CD8-positive, alpha-beta memory T cell (primary cell): Measurements from ENCODE around the gene TRMT10C. TPM values are rescaled to one million over a fixed set of nuclear protein-coding genes. Genes with fewer than 3 reads are reported as not detected.
"Not testable (repeated sequence)": the region's sequence is repeated elsewhere in the genome, so short reads cannot be mapped to it uniquely, and the experiment has no call there.

ENCODE experiments used
- CTCF ChIA-PET: fragments of 350-600 bp; sonication (Branson Sonifier 250); formaldehyde crosslinking; loops from one replicate; lab custom pipeline; 2021; ENCODE audit warnings: antibody characterized with exemption; lab: Charles Lee
- POLR2A ChIA-PET: fragments of 350-600 bp; sonication (Branson Sonifier 250); formaldehyde crosslinking; loops from one replicate; lab custom pipeline; 2021; ENCODE audit warnings: antibody characterized with exemption; lab: Charles Lee
- DNase-seq, 5 donors: peaks; one replicate each; pipeline versions ENCODE4 v3.0.0 to v3.0.0-alpha.2; 2020 to 2022; ENCODE audit warnings: mixed read lengths in 1 of 5
- H3K27ac ChIP-seq: one replicate; pipeline ENCODE4 v1.7.0; 2013; ENCODE audit warnings: low read depth, mild to moderate bottlenecking, low read length, moderate library complexity
- H3K27me3 ChIP-seq: 2 replicates; pipeline ENCODE4 v1.7.0; 2013; ENCODE audit warnings: low read length, mild to moderate bottlenecking; ENCODE audit not compliant: insufficient read depth, poor library complexity, severe bottlenecking
- H3K36me3 ChIP-seq: 2 replicates; pipeline ENCODE4 v1.7.0; 2013; ENCODE audit warnings: mild to moderate bottlenecking, low read length, moderate library complexity; ENCODE audit not compliant: insufficient read depth
- H3K4me1 ChIP-seq: 2 replicates; pipeline ENCODE4 v1.7.0; 2013; ENCODE audit warnings: mild to moderate bottlenecking, low read length, moderate library complexity; ENCODE audit not compliant: insufficient read depth
- H3K4me3 ChIP-seq: 2 replicates; pipeline ENCODE4 v1.7.0; 2013; ENCODE audit warnings: mild to moderate bottlenecking, low read length
- H3K9me3 ChIP-seq: 2 replicates; pipeline ENCODE4 v1.7.0; 2013; ENCODE audit warnings: mild to moderate bottlenecking, low read length
- H3K27ac Mint-ChIP-seq, 8 donors: one replicate each; pipeline ENCODE4 v1.8.0; 2020 to 2021; ENCODE audit warnings: mixed read lengths in 8 of 8, mild to moderate bottlenecking in 6 of 8, inconsistent platforms in 3 of 8, moderate library complexity in 3 of 8
- H3K27me3 Mint-ChIP-seq, 2 donors: one replicate each; pipeline ENCODE4 v1.8.0; 2020 to 2021; ENCODE audit warnings: mixed read lengths in 2 of 2, mild to moderate bottlenecking in 1 of 2, moderate library complexity in 1 of 2
- H3K36me3 Mint-ChIP-seq, 3 donors: one replicate each; pipeline ENCODE4 v1.8.0; 2020 to 2021; ENCODE audit warnings: mixed read lengths in 3 of 3, inconsistent platforms in 1 of 3, mild to moderate bottlenecking in 1 of 3
- H3K4me1 Mint-ChIP-seq, 3 donors: one replicate each; pipeline ENCODE4 v1.8.0; 2020 to 2021; ENCODE audit warnings: mixed read lengths in 3 of 3, inconsistent platforms in 1 of 3, mild to moderate bottlenecking in 1 of 3
- H3K4me3 Mint-ChIP-seq, 7 donors: one replicate each; pipeline ENCODE4 v1.8.0; 2020 to 2021; ENCODE audit warnings: mixed read lengths in 7 of 7, mild to moderate bottlenecking in 6 of 7, moderate library complexity in 4 of 7, inconsistent platforms in 2 of 7
- H3K9me3 Mint-ChIP-seq, 5 donors: one replicate each; pipeline ENCODE4 v1.8.0; 2020 to 2022; ENCODE audit warnings: mixed read lengths in 5 of 5, mild to moderate bottlenecking in 3 of 5, moderate library complexity in 2 of 5, inconsistent platforms in 1 of 5
- polyA plus RNA-seq: library from polyadenylated mRNA; unstranded; fragments of 300-500 nt; fragmentation: Illumina TruSeq; gene quantifications from one replicate; pipeline ENCODE4 v1.2.3, GENCODE V29; 2021
- total RNA-seq, 2 experiments: library from RNA; stranded (reverse); gene quantifications; one replicate each; pipeline ENCODE4 v1.2.3, GENCODE V29; 2021

TRMT10C gene
- total and polyA plus RNA-seq, 3 experiments from 2014 or later = 37.3 to 59.3 (median 57.4) TPM

GRCh38 chr3:101574388-101575112, 12.9 kb downstream of the TRMT10C start:
- Mint-ChIP-seq H3K36me3 (peaks cover 3 to 42% (median 6%) of the 10 kb centered on the region in 3 donors), H3K4me1 (peaks cover 64 to 79% (median 74%) of the 10 kb centered on the region in 3 donors), H3K4me3 (peak overlapping the region; percentile 94 to 100 (median 96)), H3K9me3 (no peaks in the 10 kb centered on the region), H3K27me3 (peaks cover 0 to 4% of the 10 kb centered on the region in 2 donors), H3K27ac (peak overlapping the region; percentile 97 to 99 (median 99))
- Histone ChIP-seq H3K9me3 (no peaks in the 10 kb centered on the region), H3K4me3 (peak overlapping the region; percentile 96), H3K4me1 (peaks cover 61% of the 10 kb centered on the region), H3K27me3 (no peaks in the 10 kb centered on the region), H3K27ac (peak overlapping the region; percentile 99), H3K36me3 (no peaks in the 10 kb centered on the region)
- ChIA-PET POLR2A (interaction anchor here (0.8 to 2.3 kb wide), 14 partner anchors 13 to 275 kb away, joined by 3 to 31 read pairs (median 6); partner anchors contain the start of genes CEP97, NFKBIZ, NXPE3 and SENP7), CTCF (interaction anchor here (1.0 to 3.0 kb wide), 15 partner anchors 10 to 193 kb away, joined by 3 to 23 read pairs (median 5); partner anchors contain the start of genes RPL24, TRMT10C and ZBTB11)
- peak in 2 of 5 donors; percentile 33 to 74 for DNase-seq

- no peak for DNase-seq
- no peaks in the 10 kb centered on the region for H3K27me3 Mint-ChIP-seq
- no peak overlapping the region for H3K4me3 ChIP-seq
- peaks cover 4% of the 10 kb centered on the region for H3K36me3 ChIP-seq
- H3K4me1 Mint-ChIP-seq = peaks cover 60 to 72% (median 72%) of the 10 kb centered on the region in 3 donors
- H3K27me3 ChIP-seq = no peaks in the 10 kb centered on the region
- no peak overlapping the region for H3K27ac ChIP-seq
- H3K9me3 Mint-ChIP-seq = no peaks in the 10 kb centered on the region
- ChIA-PET POLR2A (no interaction called here), CTCF (no interaction called here)
- peak overlapping the region in 4 of 8 donors; percentile 9 to 65 (median 40) for H3K27ac Mint-ChIP-seq
- H3K4me1 ChIP-seq = peaks cover 53% of the 10 kb centered on the region
- H3K4me3 Mint-ChIP-seq = peak overlapping the region in 5 of 7 donors; percentile 12 to 72 (median 31)
- H3K9me3 ChIP-seq = no peaks in the 10 kb centered on the region
- peaks cover 3 to 55% (median 8%) of the 10 kb centered on the region in 3 donors for H3K36me3 Mint-ChIP-seq
These were observed 15.6 kb downstream of the TRMT10C start for GRCh38 chr3:101577286-101577685.

GRCh38 chr3:101588616-101589015, 26.9 kb downstream of the TRMT10C start:
- Histone ChIP-seq H3K27ac (no peak overlapping the region), H3K36me3 (peaks cover 33% of the 10 kb centered on the region), H3K4me3 (no peak overlapping the region), H3K4me1 (no peaks in the 10 kb centered on the region), H3K27me3 (no peaks in the 10 kb centered on the region), H3K9me3 (no peaks in the 10 kb centered on the region)
- Mint-ChIP-seq H3K27ac (peak overlapping the region in 4 of 8 donors; percentile 4 to 75 (median 43)), H3K27me3 (no peaks in the 10 kb centered on the region), H3K36me3 (peaks cover 4 to 83% (median 18%) of the 10 kb centered on the region in 3 donors), H3K4me1 (peaks cover 33 to 52% (median 48%) of the 10 kb centered on the region in 3 donors), H3K9me3 (no peaks in the 10 kb centered on the region), H3K4me3 (no peak overlapping the region)
- no peak for DNase-seq
- ChIA-PET POLR2A (no interaction called here), CTCF (no interaction called here)

DNA sequence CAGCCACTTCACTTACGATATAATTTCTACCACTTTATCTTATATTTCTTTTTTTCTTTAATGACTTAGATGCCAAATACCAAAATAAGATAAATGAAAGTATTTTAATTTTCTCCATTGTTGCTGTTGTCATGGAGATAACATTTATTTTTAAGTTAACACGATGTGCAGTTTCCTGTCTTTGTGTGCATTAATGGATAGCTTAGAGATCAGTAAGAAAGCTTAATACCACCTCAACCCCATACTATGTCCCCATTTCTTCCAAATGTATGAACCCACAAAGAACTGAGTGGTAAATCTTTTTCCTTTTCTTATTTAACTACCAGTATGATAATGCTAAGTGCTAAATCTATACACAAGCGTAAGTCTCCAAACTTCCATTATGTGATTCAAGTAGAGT, 29.4 kb downstream of the TRMT10C start:
- H3K4me1 ChIP-seq = no peaks in the 10 kb centered on the region
- no peak overlapping the region for H3K4me3 Mint-ChIP-seq
- no peak for DNase-seq
- no peak overlapping the region for H3K27ac ChIP-seq
- no peaks in the 10 kb centered on the region for H3K27me3 Mint-ChIP-seq
- ChIA-PET POLR2A (no interaction called here), CTCF (no interaction called here)
- no peaks in the 10 kb centered on the region for H3K27me3 ChIP-seq
- peak overlapping the region in 7 of 8 donors; percentile 12 to 72 (median 51) for H3K27ac Mint-ChIP-seq
- no peak overlapping the region for H3K4me3 ChIP-seq
- H3K9me3 ChIP-seq = no peaks in the 10 kb centered on the region
- H3K9me3 Mint-ChIP-seq = no peaks in the 10 kb centered on the region
- H3K36me3 Mint-ChIP-seq = peaks cover 4 to 78% (median 20%) of the 10 kb centered on the region in 3 donors
- H3K36me3 ChIP-seq = peaks cover 19% of the 10 kb centered on the region
- peaks cover 22 to 40% (median 33%) of the 10 kb centered on the region in 3 donors for H3K4me1 Mint-ChIP-seq

DNA sequence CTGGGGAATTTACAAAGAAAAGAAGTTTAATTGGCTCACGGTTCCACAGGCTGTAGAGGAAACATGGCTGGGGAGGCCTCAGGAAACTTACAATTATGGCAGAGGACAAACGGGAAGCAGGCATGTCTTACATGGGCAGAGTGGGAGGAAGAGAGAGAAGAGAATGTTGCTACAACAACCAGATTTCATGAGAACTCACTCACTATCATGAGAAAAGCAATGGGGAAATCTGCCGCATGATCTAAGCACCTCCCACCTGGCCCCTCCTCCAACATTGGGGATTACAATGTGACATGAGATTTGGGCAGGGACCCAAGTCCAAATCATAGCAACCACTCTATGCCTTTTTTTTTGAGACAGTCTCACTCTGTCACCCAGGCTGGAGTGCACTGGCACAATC, 41.1 kb downstream of the TRMT10C start:
- Mint-ChIP-seq H3K36me3 (peaks cover 0 to 1% (median 0%) of the 10 kb centered on the region in 3 donors), H3K4me3 (no peak overlapping the region), H3K9me3 (peaks cover 0 to 2% (median 0%) of the 10 kb centered on the region in 5 donors), H3K27me3 (no peaks in the 10 kb centered on the region), H3K4me1 (peaks cover 0 to 3% (median 2%) of the 10 kb centered on the region in 3 donors), H3K27ac (peak overlapping the region in 2 of 8 donors; percentile 36 to 68)
- no peak overlapping the region for H3K4me3 ChIP-seq
- POLR2A ChIA-PET = no interaction called here
- CTCF ChIA-PET = no interaction called here
- H3K9me3 ChIP-seq = no peaks in the 10 kb centered on the region
- H3K27ac ChIP-seq = no peak overlapping the region
- no peak for DNase-seq
- no peaks in the 10 kb centered on the region for H3K4me1 ChIP-seq
- no peaks in the 10 kb centered on the region for H3K36me3 ChIP-seq
- H3K27me3 ChIP-seq = no peaks in the 10 kb centered on the region

- CTCF ChIA-PET = no interaction called here
- H3K4me1 Mint-ChIP-seq = peaks cover 0 to 3% (median 2%) of the 10 kb centered on the region in 3 donors
- H3K9me3 ChIP-seq = no peaks in the 10 kb centered on the region
- H3K9me3 Mint-ChIP-seq = peaks cover 0 to 2% (median 0%) of the 10 kb centered on the region in 5 donors
- H3K4me3 Mint-ChIP-seq = no peak overlapping the region
- no peaks in the 10 kb centered on the region for H3K36me3 Mint-ChIP-seq
- H3K4me1 ChIP-seq = no peaks in the 10 kb centered on the region
- POLR2A ChIA-PET = no interaction called here
- H3K27me3 Mint-ChIP-seq = no peaks in the 10 kb centered on the region
- no peak overlapping the region for H3K4me3 ChIP-seq
- DNase-seq = no peak
- H3K27ac Mint-ChIP-seq = peak overlapping the region in 1 of 8 donors; percentile 36
- H3K27me3 ChIP-seq = no peaks in the 10 kb centered on the region
- no peaks in the 10 kb centered on the region for H3K36me3 ChIP-seq
- no peak overlapping the region for H3K27ac ChIP-seq
These were observed 41.5 kb downstream of the TRMT10C start for GRCh38 chr3:101603184-101603583.

- H3K27me3 Mint-ChIP-seq, DNase-seq, H3K9me3 ChIP-seq, H3K36me3 ChIP-seq, H3K9me3 Mint-ChIP-seq, H3K4me1 ChIP-seq, POLR2A ChIA-PET, H3K36me3 Mint-ChIP-seq, H3K27ac Mint-ChIP-seq, H3K27ac ChIP-seq, H3K27me3 ChIP-seq, H3K4me3 ChIP-seq, CTCF ChIA-PET, H3K4me1 Mint-ChIP-seq, H3K4me3 Mint-ChIP-seq: not testable (repeated sequence)
These were observed 43.7 kb downstream of the TRMT10C start for GRCh38 chr3:101605398-101605797.

DNA sequence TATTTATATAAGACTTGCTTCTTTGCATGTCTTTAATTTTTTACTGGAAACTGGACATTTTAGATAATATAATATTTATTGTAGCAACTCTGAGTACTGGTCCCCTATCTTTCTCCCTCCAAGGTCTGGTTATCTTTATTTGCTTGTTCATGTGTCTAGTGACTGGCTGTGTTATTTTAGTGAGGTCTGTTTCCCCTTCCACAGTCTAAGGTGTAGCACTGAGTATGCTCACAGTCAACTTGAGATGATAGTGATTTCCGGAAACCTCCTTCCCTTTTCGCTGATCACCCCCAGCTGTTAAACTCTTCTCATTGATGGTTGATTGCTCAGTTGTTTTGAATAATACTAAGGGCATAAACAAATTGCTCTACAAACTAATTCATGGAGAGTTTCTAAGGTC, 49.4 kb downstream of the TRMT10C start:
- Mint-ChIP-seq H3K27me3 (no peaks in the 10 kb centered on the region), H3K4me3 (no peak overlapping the region), H3K27ac (no peak overlapping the region), H3K9me3 (peaks cover 0 to under 1% (median 0%) of the 10 kb centered on the region in 5 donors), H3K36me3 (no peaks in the 10 kb centered on the region), H3K4me1 (no peaks in the 10 kb centered on the region)
- Histone ChIP-seq H3K27me3 (no peaks in the 10 kb centered on the region), H3K27ac (no peak overlapping the region), H3K4me3 (no peak overlapping the region), H3K36me3 (no peaks in the 10 kb centered on the region), H3K9me3 (no peaks in the 10 kb centered on the region), H3K4me1 (no peaks in the 10 kb centered on the region)
- ChIA-PET POLR2A (no interaction called here), CTCF (no interaction called here)
- DNase-seq = no peak
